GM06990 (cell line): ENCODE measurements around the gene ATP2C1.

ENCODE experiments used
- DNase-seq: peaks from one replicate; pipeline ENCODE4 v3.0.0-alpha.2; 2011; ENCODE audit not compliant: insufficient read length; ENCODE audit errors: extremely low read depth
- H3K27me3 ChIP-seq: replicated peaks from 2 replicates; pipeline ENCODE4 v1.6.0; 2011; ENCODE audit warnings: low read length; ENCODE audit not compliant: control insufficient read depth, insufficient read depth
- H3K36me3 ChIP-seq: 2 replicates; pipeline ENCODE4 v1.5.1; 2011; ENCODE audit warnings: low read length; ENCODE audit not compliant: control insufficient read depth, insufficient read depth
- H3K4me3 ChIP-seq: replicated peaks from 2 replicates; pipeline ENCODE4 v1.5.1; 2011; ENCODE audit warnings: low read depth, mild to moderate bottlenecking, control low read depth, low read length
- TF ChIP-seq, protein P1 (sequence below): IDR thresholded peaks from 2 replicates; pipeline ENCODE4 v1.5.1; 2011; ENCODE audit warnings: low read length, control low read depth, mild to moderate bottlenecking, inconsistent platforms; ENCODE audit not compliant: insufficient read depth, poor library complexity, severe bottlenecking

ATP2C1 gene

DNA sequence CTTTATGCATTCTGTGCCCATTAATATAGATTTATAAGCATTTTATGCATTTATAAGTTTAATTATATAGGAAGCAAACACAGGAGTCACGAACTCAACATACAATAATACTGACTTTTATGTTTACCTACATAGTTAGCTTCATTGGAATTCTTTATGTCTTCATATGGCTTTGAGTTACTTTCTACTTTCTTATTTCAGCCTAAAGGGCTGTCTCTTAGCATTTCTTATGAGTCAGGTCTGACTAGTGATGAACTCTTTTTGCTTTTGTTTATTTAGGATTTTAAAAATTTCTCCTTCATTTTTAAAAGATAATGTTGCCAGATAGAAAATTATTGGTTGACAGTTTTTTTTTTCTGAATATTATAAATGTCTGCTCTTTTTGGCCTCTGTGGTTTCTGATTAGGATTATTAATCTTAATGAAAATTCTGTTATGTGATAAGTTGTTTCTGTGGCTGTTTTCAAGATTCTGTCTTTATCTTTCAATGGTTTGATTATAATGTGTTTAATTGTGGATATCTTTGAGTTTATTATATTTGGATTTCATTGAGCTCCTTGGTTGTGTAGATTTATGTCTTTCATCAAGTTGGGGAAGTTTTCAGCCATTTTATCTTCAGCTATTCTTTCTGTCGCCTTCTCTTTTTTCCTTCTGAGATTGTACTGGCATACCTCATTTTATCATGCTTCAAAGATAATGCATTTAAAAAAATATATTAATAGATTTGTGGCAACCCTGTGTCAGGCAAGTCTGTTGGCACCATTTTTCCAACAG, 54.3 kb downstream of the ATP2C1 start:
- DNase-seq: no peak
- no peak overlapping the region for H3K4me3 ChIP-seq
- TF ChIP-seq, protein P1, sequence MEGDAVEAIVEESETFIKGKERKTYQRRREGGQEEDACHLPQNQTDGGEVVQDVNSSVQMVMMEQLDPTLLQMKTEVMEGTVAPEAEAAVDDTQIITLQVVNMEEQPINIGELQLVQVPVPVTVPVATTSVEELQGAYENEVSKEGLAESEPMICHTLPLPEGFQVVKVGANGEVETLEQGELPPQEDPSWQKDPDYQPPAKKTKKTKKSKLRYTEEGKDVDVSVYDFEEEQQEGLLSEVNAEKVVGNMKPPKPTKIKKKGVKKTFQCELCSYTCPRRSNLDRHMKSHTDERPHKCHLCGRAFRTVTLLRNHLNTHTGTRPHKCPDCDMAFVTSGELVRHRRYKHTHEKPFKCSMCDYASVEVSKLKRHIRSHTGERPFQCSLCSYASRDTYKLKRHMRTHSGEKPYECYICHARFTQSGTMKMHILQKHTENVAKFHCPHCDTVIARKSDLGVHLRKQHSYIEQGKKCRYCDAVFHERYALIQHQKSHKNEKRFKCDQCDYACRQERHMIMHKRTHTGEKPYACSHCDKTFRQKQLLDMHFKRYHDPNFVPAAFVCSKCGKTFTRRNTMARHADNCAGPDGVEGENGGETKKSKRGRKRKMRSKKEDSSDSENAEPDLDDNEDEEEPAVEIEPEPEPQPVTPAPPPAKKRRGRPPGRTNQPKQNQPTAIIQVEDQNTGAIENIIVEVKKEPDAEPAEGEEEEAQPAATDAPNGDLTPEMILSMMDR: no peak
- H3K36me3 ChIP-seq: peaks cover 4% of the 10 kb centered on the region
- H3K27me3 ChIP-seq: no peaks in the 10 kb centered on the region

- peaks cover 6% of the 10 kb centered on the region for H3K36me3 ChIP-seq
Observed at GRCh38 chr3:130948929-130949328, 55.0 kb downstream of the ATP2C1 start.

GRCh38 chr3:130950124-130950523, 56.2 kb downstream of the ATP2C1 start:
- H3K36me3 ChIP-seq: peaks cover 4% of the 10 kb centered on the region
- no peaks in the 10 kb centered on the region for H3K27me3 ChIP-seq

More at GRCh38 chr3:130948929-130949328, 55.0 kb downstream of the ATP2C1 start:
- DNase-seq: no peak
- TF ChIP-seq, protein P1: no peak
- no peaks in the 10 kb centered on the region for H3K27me3 ChIP-seq
- no peak overlapping the region for H3K4me3 ChIP-seq

GRCh38 chr3:130950641-130951040, 56.8 kb downstream of the ATP2C1 start:
- TF ChIP-seq, protein P1: no peak
- H3K36me3 ChIP-seq: peaks cover 4% of the 10 kb centered on the region
- no peak for DNase-seq
- no peaks in the 10 kb centered on the region for H3K27me3 ChIP-seq
- H3K4me3 ChIP-seq: no peak overlapping the region

More at GRCh38 chr3:130950124-130950523, 56.2 kb downstream of the ATP2C1 start:
- TF ChIP-seq, protein P1: no peak
- no peak overlapping the region for H3K4me3 ChIP-seq
- DNase-seq: no peak

- H3K36me3 ChIP-seq: peaks cover 5% of the 10 kb centered on the region
- no peaks in the 10 kb centered on the region for H3K27me3 ChIP-seq
- H3K4me3 ChIP-seq: no peak overlapping the region
- no peak for DNase-seq
- TF ChIP-seq, protein P1: no peak
Observed at GRCh38 chr3:130955481-130955880, 61.6 kb downstream of the ATP2C1 start.
